NOMO-1 treated with dmso at 0.1 percent for 144 hours (cell line): ENCODE data around the gene CARMIL1.

Experiments used
- DNase-seq: peaks from one replicate; lab custom pipeline; 2025; ENCODE audit not compliant: unreplicated experiment; lab: John Stamatoyannopoulos, UW

CARMIL1 gene

GRCh38 chr6:25307805-25308494, 28.8 kb downstream of the CARMIL1 start:
- no peak for DNase-seq

- DNase-seq: no peak
Measured at GRCh38 chr6:25309886-25310285, 30.7 kb downstream of the CARMIL1 start.

GRCh38 chr6:25311331-25311840, 32.2 kb downstream of the CARMIL1 start:
- DNase-seq: no peak

GRCh38 chr6:25312034-25312620, 33.0 kb downstream of the CARMIL1 start:
- no peak for DNase-seq

- DNase-seq: no peak
Measured at GRCh38 chr6:25312703-25313102, 33.5 kb downstream of the CARMIL1 start.

- DNase-seq: no peak
Measured at GRCh38 chr6:25314509-25315175, 35.5 kb downstream of the CARMIL1 start.

- no peak for DNase-seq
Measured at GRCh38 chr6:25315194-25316177, 36.3 kb downstream of the CARMIL1 start.

GRCh38 chr6:25316626-25317025, 37.5 kb downstream of the CARMIL1 start:
- no peak for DNase-seq

GRCh38 chr6:25318589-25318988, 39.4 kb downstream of the CARMIL1 start:
- DNase-seq: no peak

- DNase-seq: no peak
Measured at GRCh38 chr6:25320459-25320858, 41.3 kb downstream of the CARMIL1 start.

GRCh38 chr6:25322692-25323091, 43.5 kb downstream of the CARMIL1 start:
- no peak for DNase-seq

GRCh38 chr6:25324066-25324762, 45.0 kb downstream of the CARMIL1 start:
- no peak for DNase-seq

- DNase-seq: no peak
Measured at GRCh38 chr6:25326126-25326525, 47.0 kb downstream of the CARMIL1 start.

GRCh38 chr6:25326960-25327359, 47.8 kb downstream of the CARMIL1 start:
- no peak for DNase-seq

GRCh38 chr6:25327432-25327831, 48.3 kb downstream of the CARMIL1 start:
- no peak for DNase-seq

GRCh38 chr6:25329161-25329817, 50.1 kb downstream of the CARMIL1 start:
- no peak for DNase-seq

- no peak for DNase-seq
Measured at GRCh38 chr6:25329982-25330381, 50.8 kb downstream of the CARMIL1 start.

- no peak for DNase-seq
Measured at GRCh38 chr6:25330796-25331685, 51.9 kb downstream of the CARMIL1 start.

GRCh38 chr6:25332165-25332564, 53.0 kb downstream of the CARMIL1 start:
- DNase-seq: no peak
